Measurements from ENCODE around the gene BRINP3.

BRINP3 gene

DNA sequence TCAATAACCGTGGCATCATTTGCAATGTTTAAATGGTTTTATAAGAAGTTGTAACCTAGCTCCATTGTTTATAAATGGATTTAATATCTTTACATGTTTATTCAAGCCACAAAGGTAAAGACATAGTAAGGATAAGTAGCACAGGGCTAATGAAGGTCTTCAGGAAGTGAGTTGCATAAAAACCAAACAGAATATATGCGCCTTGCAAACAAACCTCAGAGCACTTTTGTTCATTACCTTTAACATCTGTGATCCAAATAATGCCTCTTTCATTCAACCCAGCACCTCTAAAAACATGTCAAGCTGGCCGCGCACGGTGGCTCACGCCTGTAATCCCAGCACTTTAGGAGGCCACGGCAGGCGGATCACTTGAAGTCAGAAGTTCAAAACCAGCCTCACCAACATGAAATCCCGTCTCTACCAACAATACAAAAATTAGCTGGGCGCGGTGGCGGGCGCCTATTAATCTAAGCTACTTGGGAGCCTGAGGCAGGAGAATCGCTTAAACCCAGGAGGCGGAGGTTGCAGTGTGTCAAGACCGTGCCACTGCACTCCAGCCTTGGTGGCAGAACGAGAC is 25.3 kb downstream of the BRINP3 start:
- no peak for DNase-seq

DNA sequence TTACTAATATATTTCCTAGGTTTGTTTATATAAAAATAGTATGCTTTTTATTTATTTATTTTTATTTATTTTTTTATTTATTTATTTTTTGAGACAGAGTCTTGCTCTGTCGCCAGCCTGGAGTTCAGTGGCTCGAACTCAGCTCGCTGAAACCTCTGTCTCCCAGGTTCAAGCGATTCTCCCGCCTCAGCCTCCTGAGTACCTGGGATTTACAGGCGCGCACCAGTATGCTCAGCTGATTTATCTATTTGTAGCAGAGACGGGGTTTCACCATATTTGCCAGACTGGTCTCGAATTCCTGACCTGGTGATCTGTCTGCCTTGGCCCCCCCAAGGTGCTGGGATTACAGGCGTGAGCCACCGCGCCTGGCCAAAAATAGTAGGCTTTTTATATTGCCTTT is 33.2 kb downstream of the BRINP3 start:
- no peak for DNase-seq

DNA sequence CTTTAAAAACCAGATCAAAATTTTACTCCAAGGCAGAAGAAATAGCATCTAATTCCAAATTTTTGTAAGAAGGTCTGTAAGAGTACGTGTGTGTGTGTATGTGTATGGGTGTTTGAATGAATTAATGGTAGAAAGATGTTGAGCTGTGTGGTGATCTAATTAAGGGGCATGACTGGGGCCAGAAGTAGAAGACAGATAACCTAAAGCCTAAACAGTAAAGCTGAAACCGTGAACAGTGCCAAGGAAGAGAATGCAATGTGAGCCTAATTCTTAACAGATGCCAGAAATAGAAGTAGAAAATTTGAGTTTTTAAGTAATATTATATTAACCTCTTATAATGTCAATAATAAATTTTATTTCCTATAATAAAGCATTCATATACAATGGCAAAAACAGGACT is 38.2 kb downstream of the BRINP3 start:
- DNase-seq, result no peak

- peak; percentile 44 for DNase-seq
Observed at GRCh38 chr1:190436615-190437014, 41.0 kb downstream of the BRINP3 start.

GRCh38 chr1:190429932-190430331 is 47.7 kb downstream of the BRINP3 start:
- no peak for DNase-seq

DNA sequence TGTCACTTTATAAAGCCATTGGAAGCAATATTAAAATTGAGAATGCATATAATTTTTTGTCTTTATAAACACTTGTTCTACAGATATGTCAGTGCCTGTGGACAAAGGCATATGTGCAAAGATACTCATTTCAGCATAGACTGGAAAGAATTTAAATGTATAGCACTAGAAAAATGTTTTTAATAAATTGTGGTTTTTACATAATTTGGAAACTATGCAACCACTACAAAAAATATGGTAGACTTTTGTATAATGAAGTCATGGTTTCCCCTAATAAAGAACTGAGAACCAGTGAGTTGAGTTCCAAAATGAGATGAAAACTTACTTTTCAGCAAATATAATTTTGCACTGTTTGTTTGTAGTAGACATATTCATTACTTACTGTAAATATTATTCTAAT is 48.5 kb downstream of the BRINP3 start:
- peak; percentile 51 for DNase-seq

GRCh38 chr1:190416239-190416638 is 61.4 kb downstream of the BRINP3 start:
- DNase-seq, result no peak

DNA sequence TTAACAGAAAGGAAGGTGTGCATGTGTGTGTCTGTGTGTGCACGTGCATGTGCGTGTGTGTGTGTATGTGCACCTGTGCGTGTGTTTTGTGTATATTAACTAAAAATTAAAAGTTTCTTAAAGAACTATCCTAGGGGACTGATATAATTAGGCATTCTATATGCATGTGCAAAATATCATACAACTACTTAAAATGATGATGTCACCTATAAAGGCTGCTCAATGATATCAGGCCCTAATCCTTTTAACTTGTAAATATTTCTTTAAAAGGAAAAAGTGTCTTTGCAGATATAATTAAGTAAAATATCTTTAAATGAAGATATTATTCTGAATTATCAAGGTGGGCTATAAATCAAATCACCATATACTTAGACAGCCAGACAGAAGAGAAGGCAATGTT is 64.5 kb downstream of the BRINP3 start:
- no peak for DNase-seq

DNA sequence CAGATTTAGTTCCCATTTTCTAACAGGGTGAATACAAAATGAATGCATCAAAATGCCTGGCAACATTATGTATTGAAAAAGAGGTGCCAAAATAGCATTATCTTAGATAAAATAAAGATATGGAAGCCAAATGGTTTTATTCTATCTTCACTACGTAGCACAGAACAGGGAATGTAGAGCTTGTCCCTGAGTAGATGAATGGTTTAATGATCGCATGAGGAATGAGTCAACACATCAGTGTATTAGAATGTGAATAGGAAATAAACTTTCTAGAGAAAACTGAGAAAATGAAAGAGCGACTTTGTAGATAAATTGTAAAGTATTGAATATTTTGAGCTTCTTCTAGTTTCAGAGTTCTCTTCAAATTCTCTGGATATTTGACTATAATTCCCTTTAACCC is 74.3 kb downstream of the BRINP3 start:
- DNase-seq, result no peak

DNA sequence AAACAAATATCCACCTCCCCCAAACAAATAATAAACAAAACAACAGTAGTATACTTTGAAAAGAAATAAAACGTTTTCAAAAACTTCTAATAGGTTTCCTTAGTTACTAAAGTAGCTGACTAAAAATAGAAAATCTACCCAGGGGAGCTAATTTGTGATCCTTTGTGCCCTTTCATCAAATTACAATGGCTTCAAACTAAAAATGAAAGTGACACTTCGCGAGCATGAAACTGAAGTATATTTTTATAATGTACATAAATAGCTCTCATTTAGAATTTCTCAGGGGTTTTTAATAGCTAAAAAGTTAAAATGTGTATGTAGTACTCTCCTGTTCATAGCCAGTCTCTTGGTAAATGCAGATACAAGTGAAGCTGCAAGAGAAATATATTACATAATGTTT is 78.4 kb downstream of the BRINP3 start:
- DNase-seq, result no peak

DNA sequence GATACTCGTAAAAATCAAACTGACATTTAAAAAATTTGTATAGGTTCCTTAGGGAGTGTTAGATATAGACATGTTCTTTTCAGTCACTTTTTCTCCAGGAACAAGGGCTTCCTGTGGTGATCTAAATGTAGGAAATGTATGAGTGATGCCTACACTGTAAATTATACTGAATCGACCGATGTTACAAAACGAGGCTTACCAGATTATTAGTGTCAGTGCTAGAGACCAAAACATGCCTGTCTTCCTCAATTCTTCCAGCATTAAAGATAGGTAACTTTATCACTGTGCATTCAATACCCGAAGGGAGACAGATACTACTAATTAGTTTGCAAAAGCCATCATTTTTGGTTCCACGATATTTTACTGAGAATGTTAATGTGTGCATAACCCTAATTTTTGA is 86.1 kb downstream of the BRINP3 start:
- DNase-seq, result no peak

DNA sequence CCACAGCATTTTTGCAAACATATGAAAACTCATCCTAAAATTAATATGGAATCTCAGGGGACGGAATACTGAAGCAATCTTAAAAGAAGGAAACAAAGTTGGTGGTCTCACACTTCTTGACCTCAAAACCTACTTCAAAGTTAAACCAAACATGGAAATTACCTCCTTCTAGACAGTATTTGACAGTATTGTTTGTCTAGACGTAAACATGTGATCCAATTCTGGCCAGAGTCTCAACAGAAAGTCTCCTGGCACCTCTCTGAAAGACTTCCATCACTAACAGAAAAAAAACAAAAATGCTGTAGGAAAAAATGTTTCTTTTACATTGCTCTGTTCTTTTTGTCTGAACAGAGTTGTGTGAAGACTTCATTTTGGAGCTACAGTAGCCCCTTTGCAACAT is 99.7 kb downstream of the BRINP3 start:
- no peak for DNase-seq

DNA sequence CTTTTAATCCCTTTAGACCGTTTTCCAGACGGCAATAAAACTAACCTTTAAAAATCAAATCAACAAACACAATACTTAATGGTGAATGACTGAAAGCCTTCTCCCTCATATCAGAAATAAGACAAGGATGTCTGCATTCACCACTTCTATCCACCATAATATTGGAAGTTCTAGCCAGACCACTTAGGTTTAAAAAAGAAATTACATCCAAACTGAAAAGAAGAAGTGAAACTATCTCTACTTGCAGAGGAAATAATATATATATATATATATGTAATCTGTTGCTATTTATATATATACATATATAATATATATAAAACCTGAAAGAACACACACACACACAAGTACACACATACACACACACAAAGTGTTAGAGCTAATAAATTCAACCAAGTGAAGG is 100.4 kb downstream of the BRINP3 start:
- DNase-seq, result no peak

DNA sequence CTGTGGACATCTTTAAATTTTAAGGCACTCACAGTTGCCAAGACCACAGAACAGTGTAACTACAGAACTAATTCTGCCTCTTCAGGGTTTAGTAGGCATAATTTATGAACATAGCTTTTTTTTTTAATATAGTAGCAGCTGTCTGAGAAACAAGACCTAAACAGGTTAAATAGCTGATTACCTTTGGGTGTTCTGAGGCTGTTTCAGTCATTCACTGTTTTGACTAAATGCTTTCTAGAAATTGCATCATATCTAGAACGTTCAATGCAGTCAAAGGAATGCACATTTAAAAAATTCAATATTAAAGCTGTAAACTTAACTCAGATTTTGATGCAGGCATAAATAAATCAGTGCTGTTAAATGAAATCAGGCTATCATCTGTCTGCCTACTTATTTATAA is 101.6 kb downstream of the BRINP3 start:
- peak; percentile 12 for DNase-seq

- peak; percentile 27 for DNase-seq
Observed at GRCh38 chr1:190373705-190374336, 103.8 kb downstream of the BRINP3 start.

DNA sequence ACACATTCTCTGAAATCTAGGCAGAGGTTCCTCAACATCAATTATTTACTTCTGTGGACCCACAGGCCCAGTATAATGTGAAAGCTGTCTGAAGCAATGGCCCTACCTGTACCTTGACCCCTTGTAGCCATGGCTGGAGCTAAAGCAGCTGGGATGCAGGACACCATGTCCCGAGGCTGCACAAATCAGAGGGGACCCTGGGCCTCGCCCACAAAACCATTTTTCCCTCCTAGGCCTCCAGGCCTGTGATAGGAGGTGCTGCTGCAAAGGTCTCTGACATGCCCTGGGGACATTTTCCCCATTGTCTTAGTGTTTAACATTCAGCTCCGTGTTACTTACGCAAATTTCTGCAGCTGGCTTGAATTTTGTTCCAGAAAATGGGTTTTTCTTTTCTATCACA is 110.5 kb downstream of the BRINP3 start:
- no peak for DNase-seq

GRCh38 chr1:190365283-190365682 is 112.4 kb downstream of the BRINP3 start:
- DNase-seq, result no peak

GRCh38 chr1:190353538-190354101 is 124.0 kb downstream of the BRINP3 start:
- peak; percentile 22 for DNase-seq

DNA sequence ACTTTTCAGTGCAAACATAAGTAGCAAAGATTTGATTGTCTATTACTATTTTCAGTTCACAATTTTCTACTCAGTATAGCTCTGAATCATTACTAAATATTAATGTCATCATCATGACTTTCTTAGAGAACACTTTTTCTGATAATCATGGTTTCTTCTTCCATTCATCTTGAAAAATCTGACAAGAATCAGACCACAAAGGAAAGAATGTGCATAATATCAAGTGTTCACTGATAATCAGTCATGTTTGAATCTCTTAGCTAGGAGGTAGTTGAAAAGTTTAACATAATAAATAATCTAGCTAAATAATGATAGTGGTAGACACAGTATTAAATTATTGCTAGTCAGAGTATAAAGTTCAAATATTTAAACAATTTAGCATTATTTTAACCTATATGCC is 133.2 kb downstream of the BRINP3 start:
- no peak for DNase-seq

DNA sequence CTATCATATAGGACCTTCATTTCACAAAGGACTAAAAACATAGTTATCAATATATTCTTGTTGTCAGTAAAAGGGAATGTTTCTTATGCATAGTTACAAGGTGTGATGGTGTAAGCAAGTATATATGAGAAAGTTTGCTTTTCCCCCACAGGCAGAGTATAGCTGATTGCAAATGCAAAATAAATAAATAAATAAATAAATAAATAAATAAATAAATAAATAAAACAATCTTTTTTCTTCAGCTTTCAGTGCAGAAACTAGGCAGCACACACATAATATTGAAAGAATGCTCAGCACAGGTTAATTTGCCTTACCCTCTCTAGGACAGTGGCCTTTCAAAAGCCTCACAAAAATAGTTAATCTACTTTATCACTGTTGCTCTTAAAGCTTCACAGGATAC is 138.8 kb downstream of the BRINP3 start:
- no peak for DNase-seq

GRCh38 chr1:190328871-190329270 is 148.8 kb downstream of the BRINP3 start:
- no peak for DNase-seq

DNA sequence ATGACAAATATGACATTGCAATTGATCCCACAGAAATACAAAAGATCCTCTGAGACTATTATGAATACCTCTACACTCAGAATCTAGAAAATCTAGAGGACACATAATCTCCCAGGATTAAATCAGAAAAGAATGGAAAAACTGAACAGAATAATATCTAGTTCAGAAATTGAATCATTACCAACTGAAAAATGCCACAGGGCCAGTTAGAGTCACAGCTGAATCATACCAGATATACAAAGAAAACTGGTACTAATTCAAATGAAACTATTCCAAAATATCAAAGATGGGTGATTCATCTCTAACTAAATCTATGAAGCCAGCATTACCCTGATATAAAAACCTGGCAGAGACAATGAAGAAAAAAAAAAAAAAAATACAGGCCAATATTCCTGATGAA is 149.3 kb downstream of the BRINP3 start:
- DNase-seq, result peak; percentile 17

- no peak for DNase-seq
Observed at GRCh38 chr1:190327271-190327670, 150.4 kb downstream of the BRINP3 start.

DNA sequence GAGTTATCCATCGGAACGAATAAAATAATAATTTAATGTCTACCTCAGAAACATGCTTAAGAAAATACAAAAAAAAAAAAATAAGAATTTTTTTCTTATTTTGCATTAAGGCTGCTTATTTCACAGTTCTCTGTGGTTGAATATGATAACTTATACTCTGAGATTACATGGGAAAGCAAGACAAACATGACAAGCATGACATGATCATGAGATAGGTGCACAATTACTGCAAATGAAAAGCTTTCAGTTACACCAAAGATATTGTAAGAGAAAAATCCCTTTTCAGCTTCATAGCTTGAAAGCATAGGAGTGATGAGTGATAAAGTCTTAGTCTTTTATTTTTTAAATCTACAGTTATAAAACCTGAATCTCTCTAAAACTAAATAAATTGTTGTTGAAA is 154.1 kb downstream of the BRINP3 start:
- no peak for DNase-seq

DNA sequence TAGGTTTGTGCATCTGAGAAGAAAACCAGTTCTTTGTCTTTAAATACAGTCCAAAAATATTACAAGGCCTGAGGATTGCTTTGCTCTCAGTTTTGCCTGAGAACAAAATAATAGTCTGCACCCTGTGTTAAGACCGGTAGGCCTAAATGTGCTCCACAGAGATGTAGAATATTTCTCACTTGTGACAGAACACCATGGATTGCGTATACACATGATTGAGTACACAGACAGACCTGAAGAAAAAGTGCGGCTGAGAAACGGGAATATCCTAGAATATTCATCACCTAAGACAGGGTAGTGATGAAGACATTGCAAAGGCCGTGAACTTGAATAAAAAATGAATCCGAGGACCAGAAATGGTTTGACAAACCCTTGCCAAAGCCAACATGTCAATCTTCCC is 155.4 kb downstream of the BRINP3 start:
- DNase-seq, result no peak
